GM12878 (cell line): ENCODE results near the gene TCTN1. TPM values are rescaled to one million over a fixed set of nuclear protein-coding genes. Genes with fewer than 3 reads are reported as not detected.

Source experiments
- ATF7 ChIP-seq: fragments of 450-650 bp; IDR thresholded peaks from 2 replicates; pipeline ENCODE4 v1.6.1; 2016; ENCODE audit warnings: low read depth, mild to moderate bottlenecking
- E4F1 ChIP-seq: fragments of 450-650 bp; IDR thresholded peaks from 2 replicates; pipeline ENCODE4 v1.6.1; 2018; ENCODE audit warnings: borderline replicate concordance, mild to moderate bottlenecking; ENCODE audit not compliant: partially characterized antibody
- HSF1 ChIP-seq: fragments of 150-350 bp; IDR thresholded peaks from 2 replicates; pipeline ENCODE4 v1.6.1; 2014; ENCODE audit warnings: mild to moderate bottlenecking, low read depth, low read length
- IRF4 ChIP-seq: IDR thresholded peaks from 2 replicates; pipeline ENCODE4 v1.6.1; 2011; ENCODE audit warnings: low read depth, low read length
- REST ChIP-seq: IDR thresholded peaks from 2 replicates; pipeline ENCODE4 v1.6.1; 2012; ENCODE audit warnings: mild to moderate bottlenecking, low read depth, low read length
- STAT1 ChIP-seq: fragments of 450-650 bp; conservative IDR thresholded peaks from 2 replicates; pipeline ENCODE4 v1.6.1; 2014; ENCODE audit warnings: antibody characterized with exemption, mild to moderate bottlenecking
- polyA plus RNA-seq, 11 experiments: library from polyadenylated mRNA; depleted of rRNA in 4 of 11; unstranded in 6 of 11; stranded (reverse) in 5 of 11; fragments of >200 nt; fragmentation: Nextera tagmentation in 4 of 11; fragmentation: Illumina TruSeq in 1 of 11; extraction: Ambion mirVana in 4 of 11; extraction: Trizol in 1 of 11; gene quantifications; 1 replicate in 1 of 11; 2 replicates in 10 of 11; pipeline versions ENCODE4 v1.2.1 to v1.2.3, GENCODE V29; 2011 to 2016; ENCODE audit warnings: inconsistent platforms in 2 of 11, missing spikeins in 2 of 11, low read depth in 1 of 11
- total RNA-seq, 4 experiments: library from RNA; depleted of rRNA in 3 of 4; stranded (reverse); fragments of >200 nt in 3 of 4; fragmentation: Illumina TruSeq in 1 of 4; extraction: Trizol in 1 of 4; gene quantifications; 2 replicates each; pipeline versions ENCODE4 v1.2.1 to v1.2.3, GENCODE V29; 2013 to 2021

The TCTN1 gene
- total and polyA plus RNA-seq, 10 of the 15 experiments (the other 5 are each of a cell fraction or from before 2014, with no cell fraction given) = 8.8 to 23.5 (median 15.3) TPM

- no peak for TF ChIP-seq HSF1
- TF ChIP-seq IRF4 = no peak
- TF ChIP-seq STAT1 = no peak
- no peak for TF ChIP-seq E4F1
- no peak for TF ChIP-seq ATF7
- no peak for TF ChIP-seq REST
- TF ChIP-seq, all 136 proteins: peak for 0
Observed at GRCh38 chr12:110637869-110638441, 24.0 kb downstream of the TCTN1 start (continued).
